Fibroblast of lung (primary cell): ENCODE results near the gene ETV6. TPM values are rescaled to one million over a fixed set of nuclear protein-coding genes. Genes with fewer than 3 reads are reported as not detected.

Experiments used
- DNase-seq, 2 donors: peaks; one replicate each; pipeline versions ENCODE4 v3.0.0 to v3.0.0-alpha.2; 2010; ENCODE audit warnings: low read depth in 2 of 2
- H2AFZ ChIP-seq: 2 replicates; pipeline ENCODE4 v1.5.1; 2012; ENCODE audit warnings: low read length, control low read depth, inconsistent platforms
- H3K27ac ChIP-seq: 2 replicates; pipeline ENCODE4 v1.5.1; 2011; ENCODE audit warnings: low read length, control low read depth; ENCODE audit not compliant: insufficient read depth
- H3K27me3 ChIP-seq: 2 replicates; pipeline ENCODE4 v1.5.1; 2011; ENCODE audit warnings: mild to moderate bottlenecking, low read length; ENCODE audit not compliant: control insufficient read depth, insufficient read depth
- H3K36me3 ChIP-seq: 2 replicates; pipeline ENCODE4 v1.5.1; 2011; ENCODE audit warnings: low read length; ENCODE audit not compliant: control insufficient read depth, insufficient read depth
- H3K4me1 ChIP-seq: 2 replicates; pipeline ENCODE4 v1.5.1; 2011; ENCODE audit warnings: low read length; ENCODE audit not compliant: control insufficient read depth, insufficient read depth; ENCODE audit errors: extremely low read depth
- H3K4me2 ChIP-seq: 2 replicates; pipeline ENCODE4 v1.5.1; 2011; ENCODE audit warnings: low read length, control low read depth; ENCODE audit not compliant: insufficient read depth; ENCODE audit errors: extremely low read depth
- H3K4me3 ChIP-seq, 4 experiments: fragments of 200-600 bp in 1 of 4; sonication (generic) in 1 of 4; replicated peaks in 1 of 4; 2 replicates each; pipeline ENCODE4 v1.5.1; 2011 to 2016; ENCODE audit warnings: low read length in 4 of 4, low read depth in 3 of 4, mild to moderate bottlenecking in 3 of 4, control low read depth in 2 of 4, inconsistent platforms in 1 of 4, mixed read lengths in 1 of 4; ENCODE audit not compliant: insufficient read depth in 1 of 4; ENCODE audit errors: control extremely low read depth in 1 of 4
- H3K79me2 ChIP-seq: 2 replicates; pipeline ENCODE4 v1.5.1; 2012; ENCODE audit warnings: mild to moderate bottlenecking, low read length, inconsistent platforms; ENCODE audit not compliant: control insufficient read depth, insufficient read depth
- H3K9ac ChIP-seq: 2 replicates; pipeline ENCODE4 v1.5.1; 2011; ENCODE audit warnings: mild to moderate bottlenecking, low read length, control low read depth; ENCODE audit not compliant: insufficient read depth
- H3K9me3 ChIP-seq: 2 replicates; pipeline ENCODE4 v1.5.1; 2012; ENCODE audit warnings: low read depth, low read length; ENCODE audit not compliant: control insufficient read depth, insufficient read depth
- H4K20me1 ChIP-seq: 2 replicates; pipeline ENCODE4 v1.5.1; 2011; ENCODE audit warnings: low read length; ENCODE audit not compliant: control insufficient read depth, insufficient read depth; ENCODE audit errors: extremely low read depth
- EZH2 ChIP-seq: IDR thresholded peaks from 2 replicates; pipeline ENCODE4 v1.5.1; 2012; ENCODE audit warnings: low read length, control low read depth, mild to moderate bottlenecking; ENCODE audit errors: missing control alignments
- polyA plus RNA-seq, 2 donors: library from polyadenylated mRNA; depleted of rRNA in 1 of 2; stranded (reverse) in 1 of 2; unstranded in 1 of 2; fragments of >200 nt; gene quantifications; 2 replicates each; pipeline ENCODE4 v1.2.1, GENCODE V29; 2011 to 2012; ENCODE audit warnings: missing spikeins in 1 of 2
- total RNA-seq: library from RNA; depleted of rRNA; stranded (reverse); fragments of >200 nt; gene quantifications from 2 replicates; pipeline ENCODE4 v1.2.1, GENCODE V29; 2014
- TF ChIP-seq, protein P1 (sequence below), 2 donors: IDR thresholded peaks in 1 of 2; conservative IDR thresholded peaks in 1 of 2; 1 replicate in 1 of 2; 2 replicates in 1 of 2; pipeline ENCODE4 v1.5.1; 2011 to 2012; ENCODE audit warnings: low read length in 2 of 2, control low read depth in 1 of 2, inconsistent platforms in 1 of 2, low read depth in 1 of 2, mild to moderate bottlenecking in 1 of 2

ETV6 gene
- total and polyA plus RNA-seq, 2 donors (not counting 1 experiment from before 2014, with no cell fraction given): 4.3 to 8.9 TPM

DNA sequence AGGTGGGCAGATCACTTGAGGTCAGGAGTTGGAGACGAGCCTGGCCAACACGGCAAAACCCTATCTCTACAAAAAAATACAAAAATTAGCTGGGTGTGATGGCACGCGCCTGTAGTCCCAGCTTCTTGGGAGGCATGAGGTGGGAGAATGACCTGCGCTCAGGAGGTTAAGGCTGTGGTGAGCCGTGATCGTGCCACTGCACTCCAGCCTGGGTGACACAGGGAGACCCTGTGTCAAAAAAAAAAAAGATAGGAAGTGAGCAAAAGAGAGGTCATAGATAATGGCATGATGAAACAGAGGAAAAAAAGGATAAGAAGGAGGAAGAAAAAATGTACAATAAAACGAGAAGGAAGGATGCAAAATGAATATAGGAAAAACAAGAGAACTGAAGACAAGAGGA is 159.5 kb downstream of the ETV6 start:
- no peaks in the 10 kb centered on the region for H4K20me1 ChIP-seq
- H3K4me2 ChIP-seq: no peak overlapping the region
- no peak overlapping the region for H3K9ac ChIP-seq
- no peak overlapping the region for H3K27ac ChIP-seq
- H3K27me3 ChIP-seq: no peaks in the 10 kb centered on the region
- no peaks in the 10 kb centered on the region for H3K79me2 ChIP-seq
- TF ChIP-seq, protein P1, sequence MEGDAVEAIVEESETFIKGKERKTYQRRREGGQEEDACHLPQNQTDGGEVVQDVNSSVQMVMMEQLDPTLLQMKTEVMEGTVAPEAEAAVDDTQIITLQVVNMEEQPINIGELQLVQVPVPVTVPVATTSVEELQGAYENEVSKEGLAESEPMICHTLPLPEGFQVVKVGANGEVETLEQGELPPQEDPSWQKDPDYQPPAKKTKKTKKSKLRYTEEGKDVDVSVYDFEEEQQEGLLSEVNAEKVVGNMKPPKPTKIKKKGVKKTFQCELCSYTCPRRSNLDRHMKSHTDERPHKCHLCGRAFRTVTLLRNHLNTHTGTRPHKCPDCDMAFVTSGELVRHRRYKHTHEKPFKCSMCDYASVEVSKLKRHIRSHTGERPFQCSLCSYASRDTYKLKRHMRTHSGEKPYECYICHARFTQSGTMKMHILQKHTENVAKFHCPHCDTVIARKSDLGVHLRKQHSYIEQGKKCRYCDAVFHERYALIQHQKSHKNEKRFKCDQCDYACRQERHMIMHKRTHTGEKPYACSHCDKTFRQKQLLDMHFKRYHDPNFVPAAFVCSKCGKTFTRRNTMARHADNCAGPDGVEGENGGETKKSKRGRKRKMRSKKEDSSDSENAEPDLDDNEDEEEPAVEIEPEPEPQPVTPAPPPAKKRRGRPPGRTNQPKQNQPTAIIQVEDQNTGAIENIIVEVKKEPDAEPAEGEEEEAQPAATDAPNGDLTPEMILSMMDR (conservative IDR thresholded peaks at IDR 0.05 in 1 of 2, IDR thresholded peaks at IDR 0.05 in 1 of 2; ENCODE audit: low read depth in 1 of 2, low read length in 2 of 2): no peak
- TF ChIP-seq EZH2: no peak
- no peaks in the 10 kb centered on the region for H3K36me3 ChIP-seq
- no peaks in the 10 kb centered on the region for H3K9me3 ChIP-seq
- DNase-seq: no peak
- H3K4me1 ChIP-seq: peaks cover 8% of the 10 kb centered on the region
- no peak overlapping the region for H3K4me3 ChIP-seq
- no peak overlapping the region for H2AFZ ChIP-seq

DNA sequence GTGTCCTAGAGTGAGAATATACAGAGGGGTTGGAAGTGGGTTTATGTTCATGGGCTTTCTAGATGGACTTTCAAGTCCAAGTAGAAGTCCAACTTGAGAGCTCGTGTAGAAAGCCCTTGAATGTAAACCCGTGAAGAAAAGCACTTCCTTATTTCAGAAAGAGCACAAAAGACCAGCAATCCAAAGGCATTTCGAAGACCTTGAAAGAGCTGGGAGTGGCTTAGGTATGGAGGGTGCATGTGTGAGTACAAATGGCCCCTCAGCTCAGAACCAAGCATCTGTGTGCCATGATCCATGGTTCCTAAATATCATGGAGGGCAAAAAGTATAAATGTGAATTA is 160.7 kb downstream of the ETV6 start:
- H3K79me2 ChIP-seq: no peaks in the 10 kb centered on the region
- TF ChIP-seq EZH2: no peak
- TF ChIP-seq, protein P1 (conservative IDR thresholded peaks at IDR 0.05 in 1 of 2, IDR thresholded peaks at IDR 0.05 in 1 of 2; ENCODE audit: low read depth in 1 of 2, low read length in 2 of 2): no peak
- no peaks in the 10 kb centered on the region for H3K36me3 ChIP-seq
- no peak overlapping the region for H3K4me3 ChIP-seq
- no peak for DNase-seq
- H2AFZ ChIP-seq: no peak overlapping the region
- no peaks in the 10 kb centered on the region for H3K9me3 ChIP-seq
- no peak overlapping the region for H3K4me2 ChIP-seq
- H3K4me1 ChIP-seq: peaks cover 13% of the 10 kb centered on the region
- no peak overlapping the region for H3K27ac ChIP-seq
- no peaks in the 10 kb centered on the region for H3K27me3 ChIP-seq
- no peaks in the 10 kb centered on the region for H4K20me1 ChIP-seq
- no peak overlapping the region for H3K9ac ChIP-seq

DNA sequence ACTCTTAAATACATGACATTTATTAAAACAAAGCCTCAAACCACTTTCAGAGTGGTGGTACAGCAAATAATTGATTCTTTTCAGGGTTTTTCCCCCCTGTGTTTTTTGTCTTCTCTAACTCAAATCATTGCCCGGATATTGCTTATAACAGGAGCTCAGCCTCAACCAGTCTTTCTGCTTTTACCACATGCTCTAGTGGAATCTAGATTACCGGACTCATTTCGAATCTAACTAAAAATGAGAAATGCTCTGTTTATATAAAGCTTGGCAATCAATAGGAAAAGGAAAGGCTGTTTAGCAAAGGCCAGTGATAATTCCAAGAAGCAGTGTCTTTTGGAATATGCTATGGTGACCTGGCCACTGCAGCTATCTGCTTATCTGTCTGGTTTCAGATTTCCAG is 161.5 kb downstream of the ETV6 start:
- no peak overlapping the region for H3K4me2 ChIP-seq

More for the DNA sequence above, 161.5 kb downstream of the ETV6 start:
- Histone ChIP-seq H4K20me1 (no peaks in the 10 kb centered on the region), H2AFZ (no peak overlapping the region), H3K4me1 (peaks cover 13% of the 10 kb centered on the region), H3K27ac (no peak overlapping the region), H3K9ac (no peak overlapping the region), H3K79me2 (no peaks in the 10 kb centered on the region), H3K36me3 (no peaks in the 10 kb centered on the region), H3K9me3 (no peaks in the 10 kb centered on the region), H3K4me3 (no peak overlapping the region), H3K27me3 (no peaks in the 10 kb centered on the region)
- peak in 1 of 2 donors; percentile 14 for DNase-seq
- TF ChIP-seq, protein P1 (conservative IDR thresholded peaks at IDR 0.05 in 1 of 2, IDR thresholded peaks at IDR 0.05 in 1 of 2; ENCODE audit: low read depth in 1 of 2, low read length in 2 of 2): no peak
- no peak for TF ChIP-seq EZH2
